Measurements from ENCODE around the gene CAMK2N2.

DNA sequence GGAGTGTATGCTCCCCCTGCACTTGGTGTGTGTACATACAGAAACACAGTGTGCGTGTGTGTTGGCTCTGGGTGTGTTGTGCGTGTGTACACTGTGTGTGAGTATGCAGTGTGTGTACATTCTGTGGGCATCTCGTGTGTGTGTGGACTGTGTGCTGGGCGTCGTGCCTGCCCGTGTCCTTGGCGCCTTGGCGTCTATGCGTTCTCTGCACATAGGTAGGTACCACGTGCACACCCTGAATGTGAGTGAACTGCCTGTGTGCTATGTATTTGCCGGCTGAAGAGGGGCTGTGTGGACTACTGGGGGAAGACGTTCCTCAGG is 14.0 kb upstream of the CAMK2N2 start:
- peak; percentile 62 for TF ChIP-seq EZH2 (IDR thresholded peaks at IDR 0.05; ENCODE audit: borderline replicate concordance, low read length)
- TF ChIP-seq, protein P1, sequence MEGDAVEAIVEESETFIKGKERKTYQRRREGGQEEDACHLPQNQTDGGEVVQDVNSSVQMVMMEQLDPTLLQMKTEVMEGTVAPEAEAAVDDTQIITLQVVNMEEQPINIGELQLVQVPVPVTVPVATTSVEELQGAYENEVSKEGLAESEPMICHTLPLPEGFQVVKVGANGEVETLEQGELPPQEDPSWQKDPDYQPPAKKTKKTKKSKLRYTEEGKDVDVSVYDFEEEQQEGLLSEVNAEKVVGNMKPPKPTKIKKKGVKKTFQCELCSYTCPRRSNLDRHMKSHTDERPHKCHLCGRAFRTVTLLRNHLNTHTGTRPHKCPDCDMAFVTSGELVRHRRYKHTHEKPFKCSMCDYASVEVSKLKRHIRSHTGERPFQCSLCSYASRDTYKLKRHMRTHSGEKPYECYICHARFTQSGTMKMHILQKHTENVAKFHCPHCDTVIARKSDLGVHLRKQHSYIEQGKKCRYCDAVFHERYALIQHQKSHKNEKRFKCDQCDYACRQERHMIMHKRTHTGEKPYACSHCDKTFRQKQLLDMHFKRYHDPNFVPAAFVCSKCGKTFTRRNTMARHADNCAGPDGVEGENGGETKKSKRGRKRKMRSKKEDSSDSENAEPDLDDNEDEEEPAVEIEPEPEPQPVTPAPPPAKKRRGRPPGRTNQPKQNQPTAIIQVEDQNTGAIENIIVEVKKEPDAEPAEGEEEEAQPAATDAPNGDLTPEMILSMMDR (conservative IDR thresholded peaks at IDR 0.05 in 1 of 2, IDR thresholded peaks at IDR 0.05 in 1 of 2; ENCODE audit: extremely low read depth in 1 of 2, insufficient read depth in 1 of 2, low read depth in 1 of 2, low read length in 2 of 2), result no peak
